GM10266 (cell line): ENCODE data around the gene SLC8A2.

ENCODE experiments used
- DNase-seq: peaks from one replicate; pipeline ENCODE4 v3.0.0; 2012; ENCODE audit errors: extremely low spot score
- CTCF ChIP-seq: IDR thresholded peaks from 2 replicates; pipeline ENCODE4 v1.5.1; 2012; ENCODE audit warnings: mild to moderate bottlenecking, low read depth; ENCODE audit not compliant: control insufficient read depth, insufficient read depth; ENCODE audit errors: missing control alignments

SLC8A2 gene

GRCh38 chr19:47419789-47420188 lies 51.9 kb downstream of the SLC8A2 start:
- no peak for DNase-seq
- no peak for TF ChIP-seq CTCF

- no peak for TF ChIP-seq CTCF
- DNase-seq, result no peak
Measured at GRCh38 chr19:47419030-47419783, 52.5 kb downstream of the SLC8A2 start, which contains the start of gene MEIS3. MEIS3 (minus strand) TSS chr19:47419527; CDS start chr19:47419081, 446 bp downstream.

- DNase-seq, result no peak
- TF ChIP-seq CTCF, result no peak
Measured at GRCh38 chr19:47418692-47419029, 53.0 kb downstream of the SLC8A2 start.

- no peak for TF ChIP-seq CTCF
- DNase-seq, result no peak
Measured at GRCh38 chr19:47417746-47418691, 53.7 kb downstream of the SLC8A2 start.

GRCh38 chr19:47417107-47417745 lies 54.5 kb downstream of the SLC8A2 start:
- DNase-seq, result no peak
- TF ChIP-seq CTCF, result no peak

GRCh38 chr19:47416643-47416985 lies 55.1 kb downstream of the SLC8A2 start:
- DNase-seq, result no peak
- no peak for TF ChIP-seq CTCF
